SK-N-SH (cell line): ENCODE results near the gene CLK4. TPM values are rescaled to one million over a fixed set of nuclear protein-coding genes. Genes with fewer than 3 reads are reported as not detected.

Experiments
- CTCF ChIA-PET: fragments of 300-600, 350-600 bp; formaldehyde crosslinking; extraction: SDS; loops from one replicate; lab custom pipeline; 2021; lab: Yijun Ruan, JAX
- POLR2A ChIA-PET: fragments of 350-600 bp; sonication (Branson Sonifier 250); formaldehyde crosslinking; extraction: SDS; loops from one replicate; lab custom pipeline; 2020; ENCODE audit warnings: antibody characterized with exemption, inconsistent platforms; lab: Yijun Ruan, JAX
- DNase-seq: peaks from one replicate; pipeline ENCODE4 v3.0.0; 2012
- H2AFZ ChIP-seq: fragments of 200-600 bp; sonication (generic); 2 replicates; pipeline ENCODE4 v1.8.1; 2016; ENCODE audit warnings: antibody characterized with exemption, mild to moderate bottlenecking, low read depth
- H3F3A ChIP-seq: fragments of 200-600 bp; sonication (generic); replicated peaks from 2 replicates; pipeline ENCODE3; 2016; ENCODE audit warnings: antibody characterized with exemption, mild to moderate bottlenecking; ENCODE audit not compliant: insufficient read depth
- H3K27ac ChIP-seq, 2 experiments: fragments of 200-500 bp in 1 of 2; fragments of 200-600 bp in 1 of 2; sonication (Bioruptor generic) in 1 of 2; sonication (generic), shearing (Covaris generic) in 1 of 2; 2 replicates each; pipeline versions ENCODE4 v1.5.1 to v1.6.1; 2014 to 2016; ENCODE audit warnings: low read depth in 2 of 2, inconsistent platforms in 1 of 2, low read length in 1 of 2, mild to moderate bottlenecking in 1 of 2, mixed read lengths in 1 of 2
- H3K27me3 ChIP-seq: fragments of 200-600 bp; sonication (generic), shearing (Covaris generic); 2 replicates; pipeline ENCODE4 v1.6.1; 2016; ENCODE audit warnings: mixed run types; ENCODE audit not compliant: insufficient read depth
- H3K36me3 ChIP-seq, 2 experiments: fragments of 200-500 bp in 1 of 2; fragments of 200-600 bp in 1 of 2; sonication (Bioruptor generic) in 1 of 2; sonication (generic) in 1 of 2; replicated peaks in 1 of 2; 2 replicates each; pipeline versions ENCODE3 to v1.5.1; 2014 to 2016; ENCODE audit warnings: low read length in 1 of 2, mild to moderate bottlenecking in 1 of 2; ENCODE audit not compliant: insufficient read depth in 2 of 2, control insufficient read depth in 1 of 2
- H3K4me1 ChIP-seq, 2 experiments: fragments of 200-500 bp in 1 of 2; fragments of 200-600 bp in 1 of 2; sonication (Bioruptor generic) in 1 of 2; sonication (generic), shearing (Covaris generic) in 1 of 2; 2 replicates each; pipeline versions ENCODE4 v1.5.1 to v1.6.1; 2014 to 2016; ENCODE audit warnings: low read depth in 1 of 2, low read length in 1 of 2, mixed run types in 1 of 2; ENCODE audit not compliant: insufficient read depth in 2 of 2, control insufficient read depth in 1 of 2
- H3K4me2 ChIP-seq: fragments of 200-600 bp; sonication (generic), shearing (Covaris generic); 2 replicates; pipeline ENCODE4 v1.6.1; 2017; ENCODE audit warnings: mixed run types
- H3K4me3 ChIP-seq, 2 experiments: fragments of 200-500 bp in 1 of 2; fragments of 200-600 bp in 1 of 2; sonication (Bioruptor generic) in 1 of 2; sonication (generic), shearing (Covaris generic) in 1 of 2; 2 replicates each; pipeline versions ENCODE4 v1.5.1 to v1.8.1; 2014 to 2016; ENCODE audit warnings: low read depth in 2 of 2, inconsistent platforms in 1 of 2, low read length in 1 of 2, mild to moderate bottlenecking in 1 of 2, mixed read lengths in 1 of 2, moderate library complexity in 1 of 2
- H3K79me2 ChIP-seq: fragments of 200-600 bp; sonication (generic); 2 replicates; pipeline ENCODE4 v1.8.1; 2017; ENCODE audit warnings: mild to moderate bottlenecking; ENCODE audit not compliant: insufficient read depth
- H3K9ac ChIP-seq: fragments of 200-600 bp; sonication (generic); 2 replicates; pipeline ENCODE4 v1.6.1; 2017; ENCODE audit warnings: mixed run types
- H3K9me2 ChIP-seq: fragments of 200-600 bp; sonication (generic); 2 replicates; pipeline ENCODE4 v1.6.1; 2017; ENCODE audit warnings: mixed run types
- H3K9me3 ChIP-seq: fragments of 200-600 bp; sonication (generic); 2 replicates; pipeline ENCODE4 v1.6.1; 2017; ENCODE audit warnings: mixed run types, mild to moderate bottlenecking, moderate library complexity
- H4K20me1 ChIP-seq: fragments of 200-600 bp; sonication (generic); 2 replicates; pipeline ENCODE4 v1.6.1; 2017; ENCODE audit warnings: mild to moderate bottlenecking, mixed run types; ENCODE audit not compliant: insufficient read depth
- CHD2 ChIP-seq: fragments of 150-350 bp; IDR thresholded peaks from 2 replicates; pipeline ENCODE4 v1.6.1; 2018; ENCODE audit warnings: low read length; ENCODE audit not compliant: partially characterized antibody
- CTCF ChIP-seq: fragments of 200-600 bp; sonication (generic); IDR thresholded peaks from 2 replicates; pipeline ENCODE4 v1.6.1; 2017; ENCODE audit warnings: antibody characterized with exemption, mild to moderate bottlenecking, moderate library complexity
- EP300 ChIP-seq, 2 experiments: IDR thresholded peaks; 2 replicates each; pipeline versions ENCODE4 v1.4.0 to v1.6.1; 2012; ENCODE audit warnings: borderline replicate concordance in 1 of 2, low read depth in 1 of 2, low read length in 1 of 2
- FOSL2 ChIP-seq: IDR thresholded peaks from 2 replicates; pipeline ENCODE4 v1.4.0; 2012; ENCODE audit warnings: low read depth, mild to moderate bottlenecking, moderate library complexity, borderline replicate concordance
- FOXJ3 ChIP-seq: sonication (generic); formaldehyde crosslinking; IDR thresholded peaks from 2 replicates; pipeline ENCODE4 v1.5.1; 2020; ENCODE audit warnings: mild to moderate bottlenecking, missing genetic modification reagents
- FOXM1 ChIP-seq: IDR thresholded peaks from 2 replicates; pipeline ENCODE4 v1.4.0; 2012; ENCODE audit warnings: low read depth, mild to moderate bottlenecking
- GABPA ChIP-seq: IDR thresholded peaks from 2 replicates; pipeline ENCODE4 v1.4.0; 2012; ENCODE audit warnings: low read depth, mild to moderate bottlenecking
- JUND ChIP-seq: IDR thresholded peaks from 2 replicates; pipeline ENCODE4 v1.4.0; 2012
- MEF2A ChIP-seq: IDR thresholded peaks from 2 replicates; pipeline ENCODE4 v1.4.0; 2012; ENCODE audit warnings: low read depth, borderline replicate concordance
- MXI1 ChIP-seq: IDR thresholded peaks from 2 replicates; pipeline ENCODE4 v1.6.1; 2012; ENCODE audit warnings: mild to moderate bottlenecking, low read depth, low read length, improper control_type of control experiment
- NFIC ChIP-seq: IDR thresholded peaks from 2 replicates; pipeline ENCODE4 v1.4.0; 2012; ENCODE audit warnings: borderline replicate concordance
- PBX3 ChIP-seq: IDR thresholded peaks from 2 replicates; pipeline ENCODE4; 2012
- POLR2AphosphoS5 ChIP-seq: IDR thresholded peaks from 2 replicates; pipeline ENCODE4 v1.6.1; 2012; ENCODE audit warnings: low read depth, low read length
- RAD21 ChIP-seq: IDR thresholded peaks from 2 replicates; pipeline ENCODE4 v1.6.1; 2012; ENCODE audit warnings: mild to moderate bottlenecking, low read length
- RCOR1 ChIP-seq: fragments of 150-350 bp; IDR thresholded peaks from 2 replicates; pipeline ENCODE4 v1.6.1; 2017; ENCODE audit warnings: antibody characterized with exemption, low read length
- REST ChIP-seq: IDR thresholded peaks from 2 replicates; pipeline ENCODE4 v1.6.1; 2012; ENCODE audit warnings: mild to moderate bottlenecking, low read depth, low read length, moderate library complexity
- RFX5 ChIP-seq: IDR thresholded peaks from 2 replicates; pipeline ENCODE4 v1.6.1; 2012; ENCODE audit warnings: mild to moderate bottlenecking, improper control_type of control experiment, low read length
- SMC3 ChIP-seq: IDR thresholded peaks from 2 replicates; pipeline ENCODE4 v1.6.1; 2012; ENCODE audit warnings: low read depth, low read length, improper control_type of control experiment
- ZBTB33 ChIP-seq: IDR thresholded peaks from 2 replicates; pipeline ENCODE4 v1.4.0; 2012; ENCODE audit warnings: low read depth, borderline replicate concordance
- WGBS: methylation state at CpG from one replicate; pipeline ENCODE4 v1.1.6; 2017; ENCODE audit warnings: low lambda C conversion rate; 5-methylcytosine and 5-hydroxymethylcytosine counted together
- polyA plus RNA-seq, 3 experiments: library from polyadenylated mRNA; depleted of rRNA; stranded (reverse); fragments of >200 nt; gene quantifications; 2 replicates each; pipeline ENCODE4 v1.2.3, GENCODE V29; 2012

The CLK4 gene
- polyA plus RNA-seq, 1 of the 3 experiments (the other 2 are of a cell fraction): 7.5 TPM

GRCh38 chr5:178622679-178623247, 4.1 kb downstream of the CLK4 start:
- Histone ChIP-seq H3K36me3 (peaks cover 53 to 56% of the 10 kb centered on the region in 2 experiments), H3K79me2 (peaks cover 66% of the 10 kb centered on the region), H3K27ac (no peak overlapping the region)
- CTCF ChIA-PET: interaction anchor here (1.0 to 4.2 kb wide), 5 partner anchors 33 to 388 kb away, joined by 3 to 16 read pairs (median 6); partner anchors contain the start of genes COL23A1 and ZNF354A
- TF ChIP-seq ZBTB33 (no peak), MEF2A (no peak), FOXJ3 (CRISPR knock-in tag) (no peak), POLR2AphosphoS5 (no peak), MXI1 (no peak), GABPA (no peak), RAD21 (no peak), NFIC (no peak), CTCF (no peak), FOXM1 (no peak), FOSL2 (no peak), JUND (no peak), REST (no peak), EP300 (IDR thresholded peaks at IDR 0.05; ENCODE audit: borderline replicate concordance in 1 of 2, low read depth in 1 of 2, low read length in 1 of 2) (no peak), SMC3 (no peak), RCOR1 (no peak), RFX5 (no peak), PBX3 (no peak), CHD2 (no peak)
- TF ChIP-seq, all 33 proteins: peak for 0
- Histone ChIP-seq H2AFZ (no peak overlapping the region), H4K20me1 (peaks cover 23% of the 10 kb centered on the region; the same call in 1 of the 2 replicates), H3K4me3 (no peak overlapping the region), H3K27me3 (no peaks in the 10 kb centered on the region), H3K9me3 (no peaks in the 10 kb centered on the region), H3F3A (peaks cover 6% of the 10 kb centered on the region), H3K4me1 (peaks cover 5 to 6% of the 10 kb centered on the region in 2 experiments; a peak in 2 of 4 replicates), H3K9ac (no peak overlapping the region), H3K4me2 (no peak overlapping the region), H3K9me2 (no peaks in the 10 kb centered on the region)
- POLR2A ChIA-PET: interaction anchor here (0.5 to 0.9 kb wide), 2 partner anchors 30 to 195 kb away, joined by 3 to 5 read pairs; no protein-coding TSS in a partner anchor
- 91% methylated on average over 4 of the region's 4 CpGs for WGBS
- DNase-seq: no peak
